Nephron progenitor cell (in vitro differentiated cells): ENCODE data around the gene EPS8L2.

Source experiments
- DNase-seq: peaks from one replicate; pipeline ENCODE4 v3.0.0; 2021
- H3K27ac Mint-ChIP-seq: 2 replicates; pipeline ENCODE4 v1.8.0; 2021; ENCODE audit warnings: mild to moderate bottlenecking, moderate library complexity, mixed read lengths
- H3K27me3 Mint-ChIP-seq: 2 replicates; pipeline ENCODE4 v1.8.0; 2021; ENCODE audit warnings: mild to moderate bottlenecking, low read depth, mixed read lengths; ENCODE audit not compliant: poor library complexity
- H3K36me3 Mint-ChIP-seq: 2 replicates; pipeline ENCODE4 v1.8.0; 2021; ENCODE audit warnings: low read depth, mixed read lengths
- H3K4me1 Mint-ChIP-seq: 2 replicates; pipeline ENCODE4 v1.8.0; 2021; ENCODE audit warnings: mixed read lengths
- H3K4me3 Mint-ChIP-seq: 2 replicates; pipeline ENCODE4 v1.8.0; 2021; ENCODE audit warnings: mild to moderate bottlenecking, moderate library complexity, mixed read lengths
- H3K9me3 Mint-ChIP-seq: 2 replicates; pipeline ENCODE4 v1.8.0; 2021; ENCODE audit warnings: mild to moderate bottlenecking, moderate library complexity, mixed read lengths
- TF ChIP-seq, protein P1 (sequence below): fragments of 200-600 bp; sonication (generic); IDR thresholded peaks from 2 replicates; pipeline ENCODE4 v1.5.0; 2021; ENCODE audit warnings: antibody characterized with exemption

Gene EPS8L2

DNA sequence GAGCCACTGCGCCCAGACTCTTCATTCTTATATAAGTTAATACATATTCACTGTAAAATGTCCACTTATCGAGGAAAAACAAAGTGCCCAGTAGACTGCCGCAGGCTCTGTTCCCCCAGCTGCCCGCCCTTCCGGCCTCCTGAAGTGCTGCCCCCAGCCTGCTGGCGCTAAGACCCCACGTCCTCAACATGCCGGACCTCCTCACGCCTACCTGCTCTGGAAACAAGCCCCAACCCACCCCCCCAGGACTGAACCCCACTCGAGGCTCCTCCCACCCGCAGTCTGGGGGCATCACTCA is 70.2 kb downstream of the EPS8L2 start:
- TF ChIP-seq, protein P1, sequence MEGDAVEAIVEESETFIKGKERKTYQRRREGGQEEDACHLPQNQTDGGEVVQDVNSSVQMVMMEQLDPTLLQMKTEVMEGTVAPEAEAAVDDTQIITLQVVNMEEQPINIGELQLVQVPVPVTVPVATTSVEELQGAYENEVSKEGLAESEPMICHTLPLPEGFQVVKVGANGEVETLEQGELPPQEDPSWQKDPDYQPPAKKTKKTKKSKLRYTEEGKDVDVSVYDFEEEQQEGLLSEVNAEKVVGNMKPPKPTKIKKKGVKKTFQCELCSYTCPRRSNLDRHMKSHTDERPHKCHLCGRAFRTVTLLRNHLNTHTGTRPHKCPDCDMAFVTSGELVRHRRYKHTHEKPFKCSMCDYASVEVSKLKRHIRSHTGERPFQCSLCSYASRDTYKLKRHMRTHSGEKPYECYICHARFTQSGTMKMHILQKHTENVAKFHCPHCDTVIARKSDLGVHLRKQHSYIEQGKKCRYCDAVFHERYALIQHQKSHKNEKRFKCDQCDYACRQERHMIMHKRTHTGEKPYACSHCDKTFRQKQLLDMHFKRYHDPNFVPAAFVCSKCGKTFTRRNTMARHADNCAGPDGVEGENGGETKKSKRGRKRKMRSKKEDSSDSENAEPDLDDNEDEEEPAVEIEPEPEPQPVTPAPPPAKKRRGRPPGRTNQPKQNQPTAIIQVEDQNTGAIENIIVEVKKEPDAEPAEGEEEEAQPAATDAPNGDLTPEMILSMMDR, result no peak
- Mint-ChIP-seq H3K4me3 (peak overlapping the region; percentile 86), H3K27ac (peak overlapping the region; percentile 61), H3K9me3 (no peaks in the 10 kb centered on the region), H3K36me3 (peaks cover 5% of the 10 kb centered on the region), H3K4me1 (peaks cover 39% of the 10 kb centered on the region), H3K27me3 (no peaks in the 10 kb centered on the region)
- no peak for DNase-seq

DNA sequence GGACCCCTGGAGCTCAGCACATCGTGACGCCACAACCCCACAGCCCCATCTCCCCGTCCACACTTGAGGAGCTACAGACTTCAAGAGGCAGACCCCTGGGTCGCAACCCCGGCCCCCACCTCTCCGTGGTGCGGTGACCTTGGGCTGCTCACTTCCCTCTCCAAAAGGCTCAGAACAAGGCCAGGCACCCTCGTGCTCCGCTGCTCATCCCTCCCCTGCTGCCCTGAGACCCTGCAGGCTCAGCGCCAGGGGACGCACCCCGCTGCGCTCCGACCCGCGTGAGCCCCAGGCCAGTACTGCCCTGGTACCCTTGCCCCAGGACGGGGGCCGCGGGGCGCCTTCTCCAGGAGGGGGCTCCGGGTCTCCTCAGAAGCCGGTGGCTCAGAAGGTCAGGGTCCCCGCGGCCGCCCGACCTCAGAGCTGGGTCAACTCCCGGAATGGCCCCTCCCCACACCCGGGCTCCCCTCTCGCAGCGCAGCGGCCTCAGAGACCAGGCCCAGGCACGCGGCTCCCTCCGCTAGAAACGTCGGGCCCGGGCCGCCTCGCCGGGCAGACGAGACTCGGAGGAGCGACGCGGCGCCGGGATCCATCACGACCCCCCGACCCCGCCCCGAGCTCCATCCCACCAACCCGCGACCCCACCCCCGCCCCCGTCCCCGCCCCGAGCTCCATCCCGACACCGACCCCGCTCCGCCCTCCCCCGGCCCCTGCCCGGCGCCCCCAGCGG is 70.7 kb downstream of the EPS8L2 start:
- Mint-ChIP-seq H3K36me3 (peaks cover 5% of the 10 kb centered on the region), H3K27me3 (no peaks in the 10 kb centered on the region), H3K4me1 (peaks cover 43% of the 10 kb centered on the region), H3K27ac (peak overlapping the region; percentile 61), H3K4me3 (peak overlapping the region; percentile 86), H3K9me3 (no peaks in the 10 kb centered on the region)
- TF ChIP-seq, protein P1, result no peak
- DNase-seq, result peak; percentile 75
